Hematopoietic multipotent progenitor cell treated with erythropoietin and hydrocortisone succinate and interleukin-3 and kit ligand, for 15 days (in vitro differentiated cells): ENCODE data around the gene SFPQ.
"Not testable (repeated sequence)": the region's sequence is repeated elsewhere in the genome, so short reads cannot be mapped to it uniquely, and the experiment has no call there.

Experiments
- DNase-seq: peaks from one replicate; pipeline ENCODE4 v3.0.0-alpha.2; 2015; ENCODE audit warnings: low spot score

Gene SFPQ, protein sequence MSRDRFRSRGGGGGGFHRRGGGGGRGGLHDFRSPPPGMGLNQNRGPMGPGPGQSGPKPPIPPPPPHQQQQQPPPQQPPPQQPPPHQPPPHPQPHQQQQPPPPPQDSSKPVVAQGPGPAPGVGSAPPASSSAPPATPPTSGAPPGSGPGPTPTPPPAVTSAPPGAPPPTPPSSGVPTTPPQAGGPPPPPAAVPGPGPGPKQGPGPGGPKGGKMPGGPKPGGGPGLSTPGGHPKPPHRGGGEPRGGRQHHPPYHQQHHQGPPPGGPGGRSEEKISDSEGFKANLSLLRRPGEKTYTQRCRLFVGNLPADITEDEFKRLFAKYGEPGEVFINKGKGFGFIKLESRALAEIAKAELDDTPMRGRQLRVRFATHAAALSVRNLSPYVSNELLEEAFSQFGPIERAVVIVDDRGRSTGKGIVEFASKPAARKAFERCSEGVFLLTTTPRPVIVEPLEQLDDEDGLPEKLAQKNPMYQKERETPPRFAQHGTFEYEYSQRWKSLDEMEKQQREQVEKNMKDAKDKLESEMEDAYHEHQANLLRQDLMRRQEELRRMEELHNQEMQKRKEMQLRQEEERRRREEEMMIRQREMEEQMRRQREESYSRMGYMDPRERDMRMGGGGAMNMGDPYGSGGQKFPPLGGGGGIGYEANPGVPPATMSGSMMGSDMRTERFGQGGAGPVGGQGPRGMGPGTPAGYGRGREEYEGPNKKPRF

DNA sequence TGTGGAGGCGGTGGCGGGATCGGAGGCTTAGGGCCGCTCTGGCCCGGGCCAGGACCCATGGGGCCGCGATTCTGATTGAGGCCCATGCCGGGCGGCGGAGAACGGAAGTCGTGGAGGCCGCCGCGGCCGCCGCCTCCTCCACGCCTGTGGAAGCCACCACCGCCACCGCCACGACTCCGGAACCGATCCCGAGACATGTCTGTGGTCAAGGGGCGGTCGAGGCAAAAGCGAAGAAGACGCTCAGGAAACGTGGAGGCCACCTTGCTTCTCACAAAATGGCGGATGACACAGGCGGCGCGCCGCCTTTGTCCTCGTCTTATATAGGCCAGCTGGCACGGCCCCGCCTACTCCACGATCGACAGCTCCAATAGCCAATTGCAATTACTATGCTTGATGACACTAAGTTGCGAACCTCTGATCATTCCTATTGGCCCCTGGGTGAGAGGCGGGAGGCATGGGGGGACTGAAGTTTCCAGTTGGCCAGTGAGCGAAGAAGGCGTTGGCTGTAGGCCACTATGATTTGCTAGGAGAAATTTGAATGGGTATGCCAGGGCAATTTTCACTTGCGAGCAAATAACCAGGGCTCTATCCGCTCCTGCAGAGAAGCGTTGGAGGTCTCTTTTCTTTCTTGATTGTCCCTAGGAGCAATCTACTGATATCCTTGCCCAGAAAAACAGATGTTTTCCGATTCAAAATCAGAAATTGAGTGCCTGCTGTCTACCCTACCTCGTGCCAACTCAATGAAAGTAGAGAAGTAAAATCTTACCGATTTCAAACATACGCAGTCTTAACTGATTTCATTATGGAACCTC is at the start of gene SFPQ:
Gene SFPQ, minus strand, starts transcription at position 293 of the 812 bp plus-strand sequence. Its CDS starts 96 bp downstream, at position 197.
- DNase-seq = peak; percentile 97

DNA sequence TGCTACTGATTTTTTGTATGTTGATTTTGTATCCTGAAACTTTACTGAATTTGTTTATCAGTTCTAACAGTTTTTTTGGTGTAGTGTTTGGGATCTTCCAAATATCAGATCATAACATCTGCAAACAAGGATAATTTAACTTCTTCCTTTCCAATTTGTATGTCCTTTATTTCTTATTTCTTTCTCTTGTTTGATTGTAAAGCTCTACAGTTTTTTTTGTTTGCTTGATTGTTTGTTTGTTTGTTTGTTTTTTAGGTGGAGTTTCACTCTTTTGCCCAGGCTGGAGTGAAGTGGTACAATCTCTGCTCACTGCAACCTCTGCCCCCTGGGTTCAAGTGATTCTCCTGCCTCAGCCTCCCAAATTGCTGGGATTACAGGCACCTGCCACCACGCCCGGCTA is 43.8 kb upstream of the SFPQ start:
- not testable (repeated sequence) for DNase-seq

DNA sequence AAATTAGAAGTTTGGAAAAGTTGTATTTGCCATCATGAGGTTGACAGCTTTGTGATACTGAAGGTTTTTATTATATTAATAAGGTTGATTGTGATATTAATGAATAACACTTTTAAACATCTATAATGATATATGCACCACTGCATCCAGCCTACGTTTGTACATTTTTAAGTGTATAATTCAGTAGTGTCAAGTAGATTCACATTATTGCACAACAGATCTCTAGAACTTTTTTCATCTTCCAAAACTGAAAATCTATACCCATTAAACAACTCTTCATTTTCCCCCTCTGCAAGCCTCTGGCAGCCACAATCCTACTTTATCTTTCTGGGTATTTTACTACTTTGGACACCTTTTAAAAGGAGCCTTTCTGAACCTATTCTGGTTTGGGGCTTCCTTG is 38.3 kb upstream of the SFPQ start:
- DNase-seq = no peak

DNA sequence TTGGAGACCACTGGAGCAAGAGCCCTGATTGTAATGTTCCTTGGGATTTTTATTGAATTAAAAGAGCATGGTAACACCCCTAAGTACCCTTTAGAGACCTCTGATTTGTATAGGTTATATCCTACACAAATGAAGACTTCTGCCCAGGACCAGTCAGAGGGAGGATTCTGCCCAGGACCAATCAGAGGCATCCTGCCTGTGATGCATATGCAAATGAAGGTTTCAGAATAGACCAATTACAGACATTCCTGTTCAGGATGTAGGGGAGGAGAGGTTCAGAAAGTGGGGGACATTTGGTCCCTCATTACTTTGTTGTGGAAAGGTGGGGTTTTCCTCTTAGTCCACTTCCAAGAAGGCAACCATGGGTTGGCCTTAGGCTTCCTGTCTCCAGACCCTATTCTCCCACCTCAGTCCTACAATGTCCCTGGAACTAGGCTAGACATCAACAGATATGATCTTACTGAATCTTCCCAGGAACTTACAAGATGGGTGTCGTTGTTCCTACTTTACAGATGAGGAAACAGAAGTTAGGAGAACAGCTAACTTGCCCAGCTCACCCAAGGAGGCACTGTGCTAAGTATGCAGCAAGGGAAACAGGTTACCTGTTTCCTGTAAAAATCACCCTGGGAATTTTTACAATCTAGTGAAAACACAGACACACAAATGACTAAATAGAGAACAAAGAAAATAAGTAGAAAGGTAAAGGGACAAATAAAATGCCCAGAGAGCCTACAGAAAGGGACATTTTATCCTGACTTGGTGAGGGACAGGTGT is 36.8 kb upstream of the SFPQ start:
- no peak for DNase-seq

DNA sequence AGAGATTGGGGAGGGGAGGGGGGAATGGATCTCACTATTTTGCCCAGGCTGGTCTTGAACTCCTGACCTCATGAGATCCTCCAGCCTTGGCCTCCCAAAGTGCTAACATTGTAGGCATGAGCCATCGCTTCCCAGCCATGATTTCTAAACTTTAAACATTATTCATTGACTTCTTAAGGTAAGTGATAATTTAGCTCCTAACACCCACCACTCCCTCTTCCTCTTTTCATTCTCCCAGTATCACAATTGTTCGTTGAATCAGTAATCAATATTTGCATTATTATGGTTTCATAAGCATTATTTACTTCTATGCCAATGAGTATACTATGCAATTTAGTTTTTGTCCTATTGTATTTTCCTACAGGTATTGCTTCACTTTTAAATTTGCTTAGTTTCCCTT is 33.6 kb upstream of the SFPQ start:
- DNase-seq = no peak

DNA sequence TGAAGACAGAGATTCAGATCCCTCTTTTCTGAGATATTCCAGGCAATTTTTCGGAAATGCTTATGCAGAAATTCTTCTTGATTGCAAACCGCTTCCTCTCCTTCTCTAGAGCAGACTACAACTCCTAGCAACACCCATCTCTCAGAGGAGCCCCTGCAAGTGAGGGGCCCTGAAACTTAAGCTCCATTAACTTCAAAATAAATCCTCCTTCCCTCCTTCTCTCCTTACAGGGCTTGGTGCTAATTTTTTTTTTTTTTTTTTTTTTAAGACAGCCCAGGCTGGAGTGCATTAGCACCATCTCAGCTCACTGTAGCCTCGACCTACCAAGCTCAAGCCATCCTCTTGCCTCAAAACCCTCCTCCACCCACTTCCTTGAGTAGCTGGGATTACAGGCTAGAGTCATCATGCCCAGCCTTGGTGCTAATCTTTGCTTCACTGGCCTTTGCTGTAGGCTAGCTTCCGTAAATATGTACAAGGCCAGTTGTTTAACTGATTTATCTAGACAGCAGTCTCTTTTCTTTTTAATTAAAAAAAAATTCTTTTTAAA is 30.2 kb upstream of the SFPQ start:
- no peak for DNase-seq

DNA sequence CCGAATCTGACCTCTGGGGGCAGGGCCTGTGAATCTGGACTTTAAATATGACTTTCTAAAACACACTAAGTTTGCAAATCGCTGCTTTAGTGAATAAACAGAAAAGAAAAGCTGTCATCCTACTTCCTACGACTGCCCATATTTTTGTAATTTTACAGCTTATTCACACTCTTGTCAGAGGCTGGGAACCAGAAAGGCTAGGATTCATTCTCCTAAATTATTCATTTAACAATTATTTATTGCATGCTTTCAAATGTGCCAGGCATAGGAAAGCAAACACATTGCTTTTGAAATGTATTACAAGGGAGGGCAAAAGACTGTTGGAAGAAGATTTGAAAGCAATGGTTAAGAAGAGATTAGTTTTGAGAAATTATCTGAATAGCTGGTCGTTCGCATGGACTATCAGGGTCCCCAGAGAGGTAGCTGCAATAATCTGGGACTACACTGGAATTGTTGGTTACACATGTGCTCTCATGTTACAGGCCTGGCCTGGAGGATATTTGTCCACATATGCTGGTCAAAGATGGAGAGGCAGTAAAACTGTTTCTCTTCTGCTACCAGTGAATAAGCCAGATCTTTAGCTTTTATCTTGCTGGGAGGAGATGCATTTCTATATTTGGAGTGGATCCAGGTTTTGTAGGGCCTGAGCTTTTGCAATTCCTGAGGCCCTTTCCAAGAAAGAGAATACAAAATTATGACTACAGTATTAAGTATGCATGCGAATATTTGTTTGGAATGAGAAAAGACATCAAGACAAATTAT is 29.6 kb upstream of the SFPQ start:
- no peak for DNase-seq

DNA sequence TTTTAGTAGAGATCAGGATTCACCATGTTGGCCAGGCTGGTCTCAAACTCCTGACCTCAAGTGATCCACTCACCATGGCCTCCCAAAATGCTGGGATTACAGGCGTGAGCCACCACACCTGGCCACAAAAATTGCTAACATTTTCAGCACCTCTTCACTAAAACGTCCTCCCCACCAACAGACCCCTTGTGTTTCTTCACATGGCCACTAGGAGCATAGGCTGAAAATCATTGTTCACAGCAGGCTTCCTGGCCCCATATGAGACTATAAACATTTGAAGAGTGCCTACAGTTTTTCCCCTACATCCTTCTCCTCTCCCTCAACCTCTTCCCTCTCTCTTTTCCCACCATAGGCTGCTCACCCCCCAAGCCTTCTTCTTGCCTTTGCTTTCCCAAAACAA is 28.0 kb upstream of the SFPQ start:
- no peak for DNase-seq

DNA sequence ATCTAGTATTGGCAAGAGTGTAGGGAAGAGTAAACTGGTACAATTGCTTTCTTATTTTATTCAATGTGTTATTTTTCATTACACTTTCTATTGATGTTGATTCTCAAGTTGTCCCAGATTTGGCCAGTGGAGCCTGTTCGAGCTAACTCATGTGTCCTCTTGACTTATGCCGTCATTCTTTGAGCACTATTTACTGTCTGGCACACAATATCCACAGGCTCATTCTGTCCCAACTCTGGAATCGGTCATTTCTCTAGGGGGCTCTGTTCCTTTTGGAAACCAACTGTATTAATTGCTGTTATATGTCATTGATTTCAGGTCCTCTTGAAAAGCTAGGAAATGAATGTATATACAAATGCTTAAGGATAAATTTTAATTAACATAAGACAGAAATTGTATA is 22.4 kb upstream of the SFPQ start:
- no peak for DNase-seq

DNA sequence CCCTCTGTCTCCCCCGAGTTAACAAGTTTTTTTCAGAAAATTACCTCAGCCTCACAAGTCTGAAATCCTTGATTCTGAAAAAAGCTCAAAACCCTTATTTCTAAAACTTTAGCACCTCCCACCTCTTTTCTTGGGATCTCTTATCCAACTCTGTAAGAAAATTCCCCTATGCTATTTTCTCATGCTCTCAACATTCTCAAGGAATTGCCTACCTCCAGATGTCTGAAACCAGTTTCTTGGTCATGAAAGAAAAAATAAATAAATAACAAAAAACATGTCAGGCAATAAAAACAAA is 18.1 kb upstream of the SFPQ start:
- DNase-seq = no peak

DNA sequence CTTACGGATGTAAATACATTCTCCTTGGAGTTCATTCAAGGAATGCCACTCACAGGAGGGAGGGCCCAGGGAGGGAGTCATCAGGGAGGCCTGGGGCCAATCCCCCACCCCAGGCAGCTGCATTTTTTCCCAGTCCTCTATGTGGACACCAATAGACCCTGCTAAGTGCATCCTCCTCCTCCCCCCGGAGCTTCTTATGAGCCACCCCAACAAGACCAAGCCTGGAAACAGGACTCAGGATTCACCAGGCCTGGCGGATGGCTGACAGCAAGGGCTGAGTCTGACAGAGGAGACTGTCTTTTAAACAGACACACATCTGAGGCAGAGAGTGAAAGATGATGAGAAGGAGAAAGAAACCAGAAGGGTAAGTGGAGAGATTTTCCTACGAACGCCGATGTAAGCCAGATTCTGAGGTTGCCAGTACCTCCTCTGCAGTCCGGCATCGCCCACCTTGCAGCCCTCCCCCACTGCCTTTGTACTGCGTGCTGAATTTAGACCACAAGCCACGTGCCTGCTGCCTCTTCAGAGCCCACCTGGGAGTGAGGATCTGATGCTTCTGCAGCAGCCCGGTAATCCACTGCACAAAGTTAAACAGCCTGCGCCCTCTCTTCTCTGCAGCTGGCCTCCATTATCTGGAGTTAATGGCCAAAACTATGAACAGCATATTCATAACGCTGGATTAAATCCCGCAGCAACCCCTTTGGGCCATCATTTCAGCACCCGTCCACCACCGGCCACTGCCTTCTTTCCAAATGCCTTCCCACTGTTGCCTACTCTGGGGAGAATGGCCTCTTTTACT is 17.6 kb upstream of the SFPQ start:
- no peak for DNase-seq

DNA sequence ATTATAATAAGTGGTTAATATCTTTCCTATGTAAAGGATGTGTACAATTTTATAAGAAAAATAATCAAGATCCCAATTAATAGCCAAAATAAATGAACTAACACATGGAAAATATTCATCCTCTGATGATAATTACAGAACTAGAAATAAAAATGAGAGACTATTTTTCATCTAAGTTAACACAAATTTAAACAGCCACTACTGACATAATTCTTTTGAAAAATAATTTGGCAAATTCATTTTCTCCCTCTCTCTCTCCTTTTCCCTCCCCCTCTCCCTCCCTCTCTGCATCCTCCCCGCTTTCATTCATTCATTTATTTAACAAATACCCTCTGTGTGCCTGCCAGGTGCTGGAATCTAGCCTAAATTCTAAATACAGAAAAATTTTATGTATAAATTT is 10.3 kb upstream of the SFPQ start:
- no peak for DNase-seq

DNA sequence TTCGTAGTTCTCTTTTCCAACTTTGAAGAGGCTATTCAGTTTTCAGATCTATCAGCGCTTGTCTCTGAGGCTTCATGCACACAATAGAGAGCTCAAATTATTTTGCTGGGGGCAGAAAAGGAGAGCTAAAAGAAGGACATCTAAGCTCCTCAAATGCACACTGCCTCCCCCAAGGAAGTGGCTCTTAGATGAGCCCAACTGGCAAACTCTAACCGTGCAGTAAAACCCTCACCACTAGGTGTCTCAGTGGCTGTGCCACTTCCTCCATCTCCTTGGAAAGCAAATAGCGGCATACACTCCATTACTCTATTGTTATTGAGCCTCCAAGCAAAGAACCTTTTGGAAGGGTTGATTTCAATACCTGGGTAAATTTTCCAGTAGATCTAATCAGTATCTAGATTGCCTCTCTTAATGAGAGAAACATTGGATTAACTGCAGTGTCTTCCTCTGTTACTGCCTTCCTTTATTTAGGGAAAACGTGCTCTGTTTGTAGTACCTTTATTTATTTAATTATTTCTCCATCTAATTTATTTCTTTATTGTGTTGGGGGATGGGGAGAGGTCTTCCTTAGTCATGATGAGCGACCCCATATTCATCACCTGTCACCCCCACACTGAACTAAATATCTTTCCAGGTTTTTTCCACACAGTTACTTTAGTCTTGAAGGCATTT is 9.2 kb upstream of the SFPQ start:
- peak; percentile 66 for DNase-seq

DNA sequence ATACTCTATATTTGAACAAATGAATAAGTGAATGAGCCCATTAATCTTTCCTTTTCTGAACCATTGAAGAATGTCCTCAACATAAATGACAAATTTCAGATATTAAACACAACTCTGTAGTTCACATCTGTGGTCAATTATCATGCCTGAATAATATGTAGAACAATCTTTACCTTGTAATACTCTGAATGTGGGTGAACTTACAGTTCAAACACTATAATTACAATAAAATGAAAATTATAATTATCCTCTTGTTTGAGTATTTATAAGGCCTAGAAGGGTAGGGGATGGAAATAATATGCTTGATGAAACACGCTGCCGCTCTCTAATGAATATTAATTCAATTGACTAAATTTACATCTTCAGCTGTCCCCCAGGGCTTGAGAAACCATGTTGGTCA is 8.7 kb upstream of the SFPQ start:
- DNase-seq = no peak

DNA sequence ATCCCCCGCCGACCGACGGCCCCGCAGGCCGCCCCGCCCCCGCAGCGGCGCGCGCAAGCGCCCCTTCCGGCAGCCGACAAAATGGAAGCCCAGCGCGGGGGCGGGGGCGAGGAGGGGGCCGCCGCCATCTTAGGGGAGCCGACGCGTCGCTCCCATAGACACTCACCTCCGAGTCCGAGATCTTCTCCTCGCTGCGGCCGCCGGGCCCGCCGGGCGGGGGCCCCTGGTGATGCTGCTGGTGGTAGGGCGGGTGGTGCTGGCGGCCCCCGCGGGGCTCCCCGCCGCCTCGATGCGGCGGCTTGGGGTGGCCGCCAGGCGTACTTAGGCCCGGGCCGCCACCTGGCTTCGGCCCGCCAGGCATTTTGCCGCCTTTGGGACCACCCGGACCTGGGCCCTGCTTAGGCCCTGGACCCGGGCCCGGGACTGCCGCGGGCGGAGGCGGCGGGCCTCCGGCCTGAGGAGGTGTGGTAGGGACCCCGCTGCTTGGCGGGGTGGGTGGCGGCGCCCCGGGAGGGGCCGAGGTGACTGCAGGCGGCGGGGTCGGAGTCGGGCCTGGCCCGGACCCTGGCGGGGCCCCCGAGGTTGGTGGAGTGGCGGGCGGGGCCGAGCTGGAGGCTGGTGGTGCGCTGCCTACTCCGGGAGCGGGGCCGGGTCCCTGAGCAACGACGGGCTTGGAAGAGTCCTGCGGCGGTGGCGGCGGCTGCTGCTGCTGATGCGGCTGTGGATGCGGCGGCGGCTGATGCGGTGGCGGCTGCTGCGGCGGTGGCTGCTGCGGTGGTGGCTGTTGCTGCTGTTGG is 691 bp downstream of the SFPQ start:
- peak; percentile 86 for DNase-seq

DNA sequence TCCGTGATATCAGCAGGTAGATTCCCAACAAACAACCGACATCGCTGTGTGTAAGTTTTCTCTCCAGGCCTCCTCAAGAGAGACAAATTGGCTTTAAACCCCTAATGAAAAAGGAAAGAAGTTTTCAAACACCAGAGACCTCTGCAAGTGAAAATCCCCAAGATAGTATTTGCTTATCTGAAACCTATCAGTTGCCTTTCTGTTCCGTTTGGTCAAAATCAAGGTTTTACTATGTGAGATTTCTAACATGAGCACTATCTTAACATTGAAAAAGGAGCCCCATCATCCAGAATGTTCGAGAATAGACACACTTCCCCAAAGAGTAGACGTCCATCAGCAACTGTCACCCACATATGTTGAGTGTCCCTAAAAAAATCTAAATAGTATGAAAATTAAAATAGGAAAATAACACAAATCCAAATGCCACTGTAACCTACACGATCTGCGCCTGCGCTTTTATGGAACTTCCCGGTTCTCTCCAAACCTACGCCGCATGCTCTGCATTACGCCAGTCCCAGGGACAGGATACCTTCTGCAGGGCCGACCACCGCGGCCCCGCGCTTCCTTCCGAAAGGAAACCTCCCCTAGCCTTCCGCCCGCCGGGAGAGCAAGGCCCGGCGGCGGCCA is 1.4 kb downstream of the SFPQ start:
- no peak for DNase-seq

DNA sequence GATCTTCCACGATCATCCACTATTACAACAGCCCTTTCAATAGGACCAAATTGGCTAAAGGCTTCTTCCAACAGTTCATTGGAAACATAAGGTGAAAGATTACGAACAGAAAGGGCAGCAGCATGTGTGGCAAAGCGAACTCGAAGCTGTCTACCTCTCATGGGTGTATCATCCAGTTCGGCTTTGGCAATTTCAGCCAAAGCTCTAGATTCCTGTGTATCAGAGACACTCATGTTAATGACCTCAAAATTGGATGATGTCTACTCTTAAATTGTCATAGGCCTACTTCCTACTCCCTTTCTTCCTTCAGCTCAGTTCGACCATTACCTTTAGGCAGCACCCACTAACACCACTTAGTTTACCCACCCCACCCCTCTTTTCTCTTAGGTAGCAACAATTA is 2.2 kb downstream of the SFPQ start:
- DNase-seq = no peak
